Pancreas (tissue), 10 donors: ENCODE data around the gene TENM4. TPM values are rescaled to one million over a fixed set of nuclear protein-coding genes. Genes with fewer than 3 reads are reported as not detected.

Experiments used
- ATAC-seq, 4 donors: fragments of 200-7000 bp; cut with Tn5 transposase; one replicate each; pipeline versions ENCODE4 v1.8.0 to v1.9.1; 2020; ENCODE audit warnings: mild to moderate bottlenecking in 4 of 4, moderate library complexity in 4 of 4
- DNase-seq, 6 donors: peaks; one replicate each; pipeline ENCODE4 v3.0.0-alpha.2; 2020
- FAIRE-seq: peaks from 2 replicates; lab custom pipeline; 2012; peaks lifted over from hg19 to GRCh38; lab: Jason Lieb, UNC
- H3K27ac ChIP-seq, 4 donors: fragments of 200-600 bp; sonication (generic); 1 replicate in 3 of 4; 2 replicates in 1 of 4; pipeline versions ENCODE4 v1.5.0 to v1.8.0; 2020
- H3K27me3 ChIP-seq, 4 donors: fragments of 200-600 bp; one replicate each; pipeline ENCODE4 v1.8.0; 2021
- H3K36me3 ChIP-seq, 3 donors: fragments of 200-600 bp; sonication (generic) in 1 of 3; one replicate each; pipeline versions ENCODE4 v1.5.0 to v1.8.0; 2020 to 2021
- H3K4me1 ChIP-seq, 3 donors: fragments of 200-600 bp; one replicate each; pipeline ENCODE4 v1.8.0; 2021
- H3K4me3 ChIP-seq, 4 donors: fragments of 200-600 bp; sonication (generic) in 2 of 4; one replicate each; pipeline versions ENCODE4 v1.5.0 to v1.8.0; 2020 to 2021
- H3K9me3 ChIP-seq, 4 donors: fragments of 200-600 bp; one replicate each; pipeline ENCODE4 v1.8.0; 2021
- WGBS, 2 donors: extraction: QIAGEN DNeasy Blood & Tissue Kit; methylation state at CpG; one replicate each; pipeline ENCODE4 v1.1.7; 2013; 5-methylcytosine and 5-hydroxymethylcytosine counted together
- intact Hi-C, 3 donors: fragments of 100-400 bp; cut with DNase I; formaldehyde crosslinking; loops; one replicate each; pipeline versions ENCODE4 v1.11.1 to v1.14.2; 2022
- polyA plus RNA-seq, 2 donors: library from polyadenylated mRNA; stranded (reverse); fragments of 200-250 nt; gene quantifications; one replicate each; pipeline ENCODE4 v1.2.3, GENCODE V29; 2013
- total RNA-seq, 6 donors: library from RNA; stranded (reverse); fragmentation: NEBNext Ultra II Directional in 4 of 6; extraction: Animal tissue kit (Norgen Biotek cat#: 25700) in 4 of 6; gene quantifications; one replicate each; pipeline versions ENCODE4 v1.2.1 to v1.2.4, GENCODE V29; 2021 to 2023
- TF ChIP-seq, protein P1 (sequence below), 4 donors: fragments of 200-600 bp; sonication (generic) in 3 of 4; IDR thresholded peaks; one replicate each; pipeline versions ENCODE4 v1.5.0 to v1.8.0; 2021; ENCODE audit warnings: antibody characterized with exemption in 4 of 4
- donor health status: healthy with polysubstance abuse.
- donor health status: DM: no; HTN: no; CAD: no; lungs with moderate emphysema.
- donor health status: DM: no; HTN: no; CAD: no.
- donor health status: control.
- donor health status: control.
- donor health status: Bipolar disorder and iron deficiency.
- donor health status: DM: yes; HTN: yes; CAD: no.
- donor health status: DM: no; HTN: no; CAD: no.
- donor health status: DM: no; HTN: no; CAD: no.
- donor health status: DM: yes; HTN: yes; CAD: no.

TENM4 gene
- total and polyA plus RNA-seq, 8 donors, result 0.37 to 6.8 (median 1.3) TPM

DNA sequence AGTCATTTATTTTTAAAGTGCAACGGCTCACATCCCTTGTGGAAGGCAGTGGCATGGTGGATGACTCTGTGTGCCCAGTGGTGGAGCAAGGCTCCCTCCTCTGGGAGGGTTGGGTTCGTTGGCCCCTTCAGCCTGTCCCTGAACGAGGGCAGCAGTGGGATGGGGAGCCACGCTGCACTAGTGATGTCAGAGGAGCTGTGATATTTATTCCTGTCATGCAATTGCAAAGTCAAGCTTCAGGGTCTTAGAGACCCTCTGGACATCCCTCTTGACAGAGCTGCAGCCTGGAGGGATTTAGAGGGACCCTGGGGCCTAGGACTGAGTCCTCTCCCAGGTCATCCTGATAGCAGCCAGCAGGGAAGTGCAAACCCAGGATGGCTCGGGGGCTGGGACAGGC lies 788.0 kb downstream of the TENM4 start:
- 68 to 79% methylated on average over 5 of the region's 5 CpGs for WGBS, 2 donors
- ATAC-seq (no peak), DNase-seq (no peak), FAIRE-seq (no peak)
- no peaks in the 10 kb centered on the region for H3K36me3 ChIP-seq
- TF ChIP-seq, protein P1, sequence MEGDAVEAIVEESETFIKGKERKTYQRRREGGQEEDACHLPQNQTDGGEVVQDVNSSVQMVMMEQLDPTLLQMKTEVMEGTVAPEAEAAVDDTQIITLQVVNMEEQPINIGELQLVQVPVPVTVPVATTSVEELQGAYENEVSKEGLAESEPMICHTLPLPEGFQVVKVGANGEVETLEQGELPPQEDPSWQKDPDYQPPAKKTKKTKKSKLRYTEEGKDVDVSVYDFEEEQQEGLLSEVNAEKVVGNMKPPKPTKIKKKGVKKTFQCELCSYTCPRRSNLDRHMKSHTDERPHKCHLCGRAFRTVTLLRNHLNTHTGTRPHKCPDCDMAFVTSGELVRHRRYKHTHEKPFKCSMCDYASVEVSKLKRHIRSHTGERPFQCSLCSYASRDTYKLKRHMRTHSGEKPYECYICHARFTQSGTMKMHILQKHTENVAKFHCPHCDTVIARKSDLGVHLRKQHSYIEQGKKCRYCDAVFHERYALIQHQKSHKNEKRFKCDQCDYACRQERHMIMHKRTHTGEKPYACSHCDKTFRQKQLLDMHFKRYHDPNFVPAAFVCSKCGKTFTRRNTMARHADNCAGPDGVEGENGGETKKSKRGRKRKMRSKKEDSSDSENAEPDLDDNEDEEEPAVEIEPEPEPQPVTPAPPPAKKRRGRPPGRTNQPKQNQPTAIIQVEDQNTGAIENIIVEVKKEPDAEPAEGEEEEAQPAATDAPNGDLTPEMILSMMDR (IDR thresholded peaks at IDR 0.05), result no peak
- intact Hi-C loops, result loop anchor here in 1 of 3 donors (10.0 kb wide), 1 partner anchor 302 kb away; no protein-coding TSS in a partner anchor
- H3K4me3 ChIP-seq, result no peak overlapping the region
- no peak overlapping the region for H3K27ac ChIP-seq
- no peaks in the 10 kb centered on the region for H3K9me3 ChIP-seq
- no peaks in the 10 kb centered on the region for H3K27me3 ChIP-seq
- no peaks in the 10 kb centered on the region for H3K4me1 ChIP-seq

DNA sequence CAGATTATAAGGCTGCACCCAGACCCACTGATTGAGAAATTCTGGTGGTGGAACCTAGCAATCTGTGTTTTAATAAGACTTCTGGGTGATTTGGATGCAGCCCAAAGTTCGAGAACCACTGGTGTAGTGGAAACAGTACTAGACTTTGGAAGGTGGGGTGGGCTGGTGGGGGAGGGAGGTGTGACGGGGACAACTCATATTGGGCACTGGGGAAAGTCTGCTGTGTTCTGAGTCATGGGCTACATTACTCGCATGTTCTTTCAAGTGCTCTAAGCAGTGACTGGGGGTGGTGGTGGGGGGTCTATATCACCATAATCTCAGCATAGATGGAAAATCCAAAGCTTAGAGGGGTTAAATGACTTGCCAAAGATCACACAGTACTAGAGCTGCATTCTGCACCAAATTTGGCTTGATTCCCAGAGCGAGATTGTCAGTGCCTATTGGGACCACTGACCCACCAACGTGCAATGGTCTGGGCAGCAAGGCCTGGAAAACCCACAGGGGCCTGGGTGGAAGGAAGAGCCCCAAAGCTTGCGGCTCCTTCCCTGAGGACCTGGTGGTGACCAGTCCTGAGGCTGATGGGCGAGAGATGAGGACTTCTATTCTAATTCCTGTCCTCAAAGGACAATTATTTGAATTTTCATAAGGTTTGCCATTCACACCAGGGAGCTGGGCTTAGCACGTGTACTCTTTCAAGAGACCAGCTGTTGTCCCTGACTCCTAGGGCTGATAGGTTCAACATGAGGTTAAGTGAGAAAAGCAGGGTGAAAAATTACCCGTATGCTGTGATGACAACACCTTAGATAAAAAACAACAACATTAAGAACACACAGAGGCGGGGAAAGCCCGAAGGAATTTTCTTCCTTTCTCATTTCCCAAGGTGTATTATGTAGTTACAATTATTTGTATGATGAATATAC lies 788.6 kb downstream of the TENM4 start:
- no peaks in the 10 kb centered on the region for H3K27me3 ChIP-seq
- TF ChIP-seq, protein P1 (IDR thresholded peaks at IDR 0.05), result no peak
- H3K4me1 ChIP-seq, result no peaks in the 10 kb centered on the region
- ATAC-seq, result no peak
- no peak overlapping the region for H3K4me3 ChIP-seq
- intact Hi-C loops, result loop anchor here in 1 of 3 donors (10.0 kb wide), 1 partner anchor 303 kb away; no protein-coding TSS in a partner anchor
- FAIRE-seq, result no peak
- H3K27ac ChIP-seq, result no peak overlapping the region
- no peak for DNase-seq
- no peaks in the 10 kb centered on the region for H3K9me3 ChIP-seq
- 80 to 83% methylated on average over 11 of the region's 11 CpGs for WGBS, 2 donors
- H3K36me3 ChIP-seq, result no peaks in the 10 kb centered on the region

DNA sequence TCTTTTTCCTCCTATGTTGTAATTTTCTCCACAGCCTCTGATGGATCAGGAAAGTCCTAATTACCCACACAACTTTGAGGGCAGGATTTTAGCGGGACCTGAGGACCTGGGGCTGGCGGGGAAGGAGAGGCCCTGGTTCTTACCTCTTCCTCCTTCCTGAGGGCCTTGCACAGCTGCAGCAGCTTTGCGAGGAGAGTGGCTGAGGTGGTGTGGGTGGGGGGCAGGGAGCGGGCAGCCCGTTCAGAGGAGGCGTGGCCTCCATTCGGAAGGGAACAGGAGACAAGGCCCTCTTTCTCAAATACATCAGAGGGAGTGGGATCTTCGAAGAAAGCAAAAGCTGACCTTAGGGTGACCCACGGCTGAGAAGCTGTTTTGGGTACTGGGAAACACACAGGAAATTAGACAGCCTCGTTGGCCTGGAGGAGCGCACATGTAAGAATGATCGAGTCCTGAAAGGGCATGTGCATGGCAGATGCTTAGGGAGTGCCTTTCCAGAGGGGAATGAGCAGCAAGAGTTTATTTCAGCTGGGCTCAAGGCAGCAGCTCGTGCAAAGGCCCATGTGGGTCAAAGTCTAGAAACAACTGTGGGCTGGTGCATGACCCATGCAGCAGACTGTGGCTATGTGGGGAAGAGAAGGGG lies 789.6 kb downstream of the TENM4 start:
- DNase-seq (no peak), ATAC-seq (no peak), FAIRE-seq (no peak)
- no peak overlapping the region for H3K27ac ChIP-seq
- H3K4me1 ChIP-seq, result no peaks in the 10 kb centered on the region
- no peaks in the 10 kb centered on the region for H3K27me3 ChIP-seq
- H3K9me3 ChIP-seq, result no peaks in the 10 kb centered on the region
- intact Hi-C loops, result loop anchor here in 1 of 3 donors (10.0 kb wide), 1 partner anchor 304 kb away; no protein-coding TSS in a partner anchor
- TF ChIP-seq, protein P1 (IDR thresholded peaks at IDR 0.05), result no peak
- H3K36me3 ChIP-seq, result no peaks in the 10 kb centered on the region
- H3K4me3 ChIP-seq, result no peak overlapping the region
- WGBS, 2 donors, result 68 to 78% methylated on average over 12 to 13 of the region's 13 CpGs

- TF ChIP-seq, protein P1 (IDR thresholded peaks at IDR 0.05), result no peak
- no peak for FAIRE-seq
These were observed 791.2 kb downstream of the TENM4 start for GRCh38 chr11:78649361-78650215.

More at GRCh38 chr11:78649361-78650215, 791.2 kb downstream of the TENM4 start:
- Histone ChIP-seq H3K4me3 (no peak overlapping the region), H3K9me3 (no peaks in the 10 kb centered on the region), H3K36me3 (no peaks in the 10 kb centered on the region), H3K27ac (no peak overlapping the region), H3K4me1 (no peaks in the 10 kb centered on the region), H3K27me3 (no peaks in the 10 kb centered on the region)
- ATAC-seq, result no peak
- WGBS, 2 donors, result 67 to 73% methylated on average over 10 of the region's 10 CpGs
- no peak for DNase-seq
- intact Hi-C loops, result loop anchor here in 2 of 3 donors (5.0 to 10.0 kb wide), 4 partner anchors 305 to 845 kb away; no protein-coding TSS in a partner anchor
